Measurements from ENCODE around the gene WDR35.
"Not testable (repeated sequence)": the region's sequence is repeated elsewhere in the genome, so short reads cannot be mapped to it uniquely, and the experiment has no call there.

Gene WDR35

GRCh38 chr2:19932928-19933327 lies 57.0 kb downstream of the WDR35 start:
- Histone ChIP-seq H3K36me3 (ENCODE audit: control insufficient read depth, insufficient read depth, low read length) (peaks cover 4% of the 10 kb centered on the region), H3K23ac (ENCODE audit: low read length) (no peak overlapping the region), H3K4me1 (ENCODE audit: control insufficient read depth, low read depth, low read length) (no peaks in the 10 kb centered on the region)

GRCh38 chr2:19929226-19929625 lies 60.7 kb downstream of the WDR35 start:
- H3K79me1 ChIP-seq (ENCODE audit: low read length): no peaks in the 10 kb centered on the region
- no peak overlapping the region for H3K18ac ChIP-seq (ENCODE audit: low read length)
- H3K23ac ChIP-seq (ENCODE audit: low read length): no peak overlapping the region
- no peak overlapping the region for H4K5ac ChIP-seq (ENCODE audit: low read length)
- H3K4me3 ChIP-seq (ENCODE audit: low read length): no peak overlapping the region
- no peak overlapping the region for H3K4ac ChIP-seq (ENCODE audit: low read depth, low read length)
- H3K36me3 ChIP-seq (ENCODE audit: control insufficient read depth, insufficient read depth, low read length): no peaks in the 10 kb centered on the region
- no peaks in the 10 kb centered on the region for H3K79me2 ChIP-seq (ENCODE audit: control insufficient read depth, insufficient read depth, low read length)
- H2BK5ac ChIP-seq (ENCODE audit: low read length): no peak overlapping the region
- no peak overlapping the region for H3K9ac ChIP-seq (ENCODE audit: low read length)
- no peak overlapping the region for H2BK15ac ChIP-seq (replicated peaks; ENCODE audit: low read depth)
- no peak overlapping the region for H4K8ac ChIP-seq (ENCODE audit: low read depth, low read length)
- no peaks in the 10 kb centered on the region for H3K4me1 ChIP-seq (ENCODE audit: control insufficient read depth, low read depth, low read length)
- H3K27me3 ChIP-seq (ENCODE audit: insufficient read depth, low read length, poor library complexity): no peaks in the 10 kb centered on the region
- no peak overlapping the region for H2BK120ac ChIP-seq (ENCODE audit: low read depth, low read length)
- DNase-seq: no peak
- no peak overlapping the region for H2AK5ac ChIP-seq (ENCODE audit: low read length)
- no peak overlapping the region for H3K4me2 ChIP-seq (ENCODE audit: low read length)
- no peak overlapping the region for H3K27ac ChIP-seq (ENCODE audit: low read depth, low read length)
- no peak overlapping the region for H3K56ac ChIP-seq (ENCODE audit: low read length)

More at GRCh38 chr2:19932928-19933327, 57.0 kb downstream of the WDR35 start:
- no peak overlapping the region for H3K4ac ChIP-seq (ENCODE audit: low read depth, low read length)
- no peak overlapping the region for H3K4me3 ChIP-seq (ENCODE audit: low read length)
- no peak overlapping the region for H3K9ac ChIP-seq (ENCODE audit: low read length)
- DNase-seq: no peak
- H4K8ac ChIP-seq (ENCODE audit: low read depth, low read length): no peak overlapping the region
- no peak overlapping the region for H4K5ac ChIP-seq (ENCODE audit: low read length)
- no CpG with 5 or more reads among the region's 2 CpGs for WGBS (ENCODE audit: extremely low coverage, insufficient coverage, low lambda C conversion rate)
- no peak overlapping the region for H2BK120ac ChIP-seq (ENCODE audit: low read depth, low read length)
- H3K56ac ChIP-seq (ENCODE audit: low read length): no peak overlapping the region
- no peak overlapping the region for H3K27ac ChIP-seq (ENCODE audit: low read depth, low read length)
- no peaks in the 10 kb centered on the region for H3K79me2 ChIP-seq (ENCODE audit: control insufficient read depth, insufficient read depth, low read length)
- H3K4me2 ChIP-seq (ENCODE audit: low read length): no peak overlapping the region
- no peak overlapping the region for H3K18ac ChIP-seq (ENCODE audit: low read length)
- H2BK5ac ChIP-seq (ENCODE audit: low read length): no peak overlapping the region
- no peak overlapping the region for H2BK15ac ChIP-seq (replicated peaks; ENCODE audit: low read depth)
- no peak overlapping the region for H2AK5ac ChIP-seq (ENCODE audit: low read length)
- H3K27me3 ChIP-seq (ENCODE audit: insufficient read depth, low read length, poor library complexity): no peaks in the 10 kb centered on the region
- H3K79me1 ChIP-seq (ENCODE audit: low read length): no peaks in the 10 kb centered on the region

DNA sequence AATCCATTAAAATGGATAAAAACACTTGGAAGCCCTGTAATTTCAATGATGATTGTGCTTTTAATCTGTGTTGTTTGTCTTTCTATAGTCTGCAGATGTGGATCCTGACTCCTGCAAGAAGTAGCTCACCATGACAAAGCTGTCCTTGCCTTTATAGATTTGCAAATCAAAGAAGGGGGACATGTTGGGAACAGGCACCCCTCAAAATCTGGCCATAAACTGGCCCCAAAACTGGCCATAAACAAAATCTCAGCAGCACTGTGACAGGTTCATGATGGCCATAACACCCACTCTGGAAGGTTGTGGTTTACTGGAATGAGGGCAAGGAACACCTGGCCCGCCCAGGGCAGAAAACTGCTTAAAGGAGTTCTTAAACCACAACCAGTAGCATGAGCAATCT lies 62.1 kb downstream of the WDR35 start:
- H3K56ac ChIP-seq (ENCODE audit: low read length); H3K4me3 ChIP-seq (ENCODE audit: low read length); H3K23ac ChIP-seq (ENCODE audit: low read length); H3K9ac ChIP-seq (ENCODE audit: low read length); H3K4me1 ChIP-seq (ENCODE audit: control insufficient read depth, low read depth, low read length); H3K79me1 ChIP-seq (ENCODE audit: low read length); H2AK5ac ChIP-seq (ENCODE audit: low read length); H3K36me3 ChIP-seq (ENCODE audit: control insufficient read depth, insufficient read depth, low read length); H4K8ac ChIP-seq (ENCODE audit: low read depth, low read length); H3K27me3 ChIP-seq (ENCODE audit: insufficient read depth, low read length, poor library complexity); H2BK15ac ChIP-seq (replicated peaks; ENCODE audit: low read depth); H2BK5ac ChIP-seq (ENCODE audit: low read length); H3K18ac ChIP-seq (ENCODE audit: low read length); H3K4me2 ChIP-seq (ENCODE audit: low read length); DNase-seq; H3K4ac ChIP-seq (ENCODE audit: low read depth, low read length); H3K79me2 ChIP-seq (ENCODE audit: control insufficient read depth, insufficient read depth, low read length); H2BK120ac ChIP-seq (ENCODE audit: low read depth, low read length); H3K27ac ChIP-seq (ENCODE audit: low read depth, low read length); H4K5ac ChIP-seq (ENCODE audit: low read length): not testable (repeated sequence)
- no CpG with 5 or more reads among the region's 1 CpG for WGBS (ENCODE audit: extremely low coverage, insufficient coverage, low lambda C conversion rate)

DNA sequence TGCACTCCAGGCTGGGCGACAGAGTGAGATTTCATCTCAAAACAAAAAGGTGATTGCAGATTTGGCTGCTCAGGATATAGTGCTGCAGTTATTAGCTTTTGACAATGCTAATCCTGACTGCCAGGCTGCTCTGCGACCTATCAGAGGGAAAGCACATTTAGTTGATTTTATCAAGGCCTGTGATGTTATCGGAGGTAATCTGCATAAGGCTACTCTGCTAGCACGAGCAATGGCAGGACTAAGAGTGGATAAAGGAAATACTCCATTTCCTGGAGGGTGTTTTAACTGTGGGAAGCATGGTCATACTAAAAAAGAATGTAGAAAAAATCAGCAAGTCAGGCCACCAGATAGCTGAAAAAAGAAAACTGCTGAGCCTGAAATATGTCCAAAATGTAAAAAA lies 65.4 kb downstream of the WDR35 start:
- H3K56ac ChIP-seq (ENCODE audit: low read length): not testable (repeated sequence)

DNA sequence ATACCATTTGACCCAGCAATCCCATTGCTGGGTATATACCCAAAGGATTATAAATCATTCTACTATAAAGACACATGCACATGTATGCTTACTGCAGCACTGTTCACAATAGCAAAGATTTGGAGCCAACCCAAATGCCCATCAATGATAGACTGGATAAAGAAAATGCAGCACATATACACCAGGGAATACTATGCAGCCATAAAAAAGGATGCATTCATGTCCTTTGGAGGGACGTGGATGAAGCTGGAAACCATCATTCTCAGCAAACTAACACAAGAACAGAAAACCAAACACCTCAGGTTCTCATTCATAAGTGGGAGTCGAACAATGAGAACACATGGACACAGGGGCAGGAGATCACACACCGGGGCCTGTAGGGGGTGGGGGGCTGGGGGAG lies 67.7 kb downstream of the WDR35 start:
- not testable (repeated sequence) for H2BK120ac ChIP-seq (ENCODE audit: low read depth, low read length); H3K23ac ChIP-seq (ENCODE audit: low read length); H3K18ac ChIP-seq (ENCODE audit: low read length); H3K27ac ChIP-seq (ENCODE audit: low read depth, low read length); H3K4me3 ChIP-seq (ENCODE audit: low read length); H2BK15ac ChIP-seq (replicated peaks; ENCODE audit: low read depth); H4K5ac ChIP-seq (ENCODE audit: low read length); H3K4me2 ChIP-seq (ENCODE audit: low read length); H3K79me2 ChIP-seq (ENCODE audit: control insufficient read depth, insufficient read depth, low read length); H2AK5ac ChIP-seq (ENCODE audit: low read length); H3K79me1 ChIP-seq (ENCODE audit: low read length); H2BK5ac ChIP-seq (ENCODE audit: low read length); H3K36me3 ChIP-seq (ENCODE audit: control insufficient read depth, insufficient read depth, low read length); H3K4ac ChIP-seq (ENCODE audit: low read depth, low read length); H3K4me1 ChIP-seq (ENCODE audit: control insufficient read depth, low read depth, low read length); H3K27me3 ChIP-seq (ENCODE audit: insufficient read depth, low read length, poor library complexity); H4K8ac ChIP-seq (ENCODE audit: low read depth, low read length); H3K56ac ChIP-seq (ENCODE audit: low read length); H3K9ac ChIP-seq (ENCODE audit: low read length); DNase-seq
- no CpG with 5 or more reads among the region's 3 CpGs for WGBS (ENCODE audit: extremely low coverage, insufficient coverage, low lambda C conversion rate)

More for the DNA sequence above, 65.4 kb downstream of the WDR35 start:
- not testable (repeated sequence) for H3K79me1 ChIP-seq (ENCODE audit: low read length); H3K79me2 ChIP-seq (ENCODE audit: control insufficient read depth, insufficient read depth, low read length); H3K27me3 ChIP-seq (ENCODE audit: insufficient read depth, low read length, poor library complexity); H2BK5ac ChIP-seq (ENCODE audit: low read length); H3K36me3 ChIP-seq (ENCODE audit: control insufficient read depth, insufficient read depth, low read length); H2BK15ac ChIP-seq (replicated peaks; ENCODE audit: low read depth); H3K9ac ChIP-seq (ENCODE audit: low read length); H2AK5ac ChIP-seq (ENCODE audit: low read length); H3K27ac ChIP-seq (ENCODE audit: low read depth, low read length); H3K18ac ChIP-seq (ENCODE audit: low read length); H3K4me2 ChIP-seq (ENCODE audit: low read length); H3K4me3 ChIP-seq (ENCODE audit: low read length); H2BK120ac ChIP-seq (ENCODE audit: low read depth, low read length); H4K8ac ChIP-seq (ENCODE audit: low read depth, low read length); H3K4ac ChIP-seq (ENCODE audit: low read depth, low read length); H3K23ac ChIP-seq (ENCODE audit: low read length); H3K4me1 ChIP-seq (ENCODE audit: control insufficient read depth, low read depth, low read length); H4K5ac ChIP-seq (ENCODE audit: low read length); DNase-seq
- WGBS (ENCODE audit: extremely low coverage, insufficient coverage, low lambda C conversion rate): no CpG with 5 or more reads among the region's 4 CpGs

GRCh38 chr2:19916385-19916950 lies 73.4 kb downstream of the WDR35 start:
- H3K79me2 ChIP-seq (ENCODE audit: control insufficient read depth, insufficient read depth, low read length): no peaks in the 10 kb centered on the region
- H2BK15ac ChIP-seq (replicated peaks; ENCODE audit: low read depth): no peak overlapping the region
- H3K4me2 ChIP-seq (ENCODE audit: low read length): no peak overlapping the region
- H2BK120ac ChIP-seq (ENCODE audit: low read depth, low read length): no peak overlapping the region
- H3K27ac ChIP-seq (ENCODE audit: low read depth, low read length): no peak overlapping the region
- no peak overlapping the region for H3K4me3 ChIP-seq (ENCODE audit: low read length)
- H3K18ac ChIP-seq (ENCODE audit: low read length): no peak overlapping the region
- no peak overlapping the region for H3K56ac ChIP-seq (ENCODE audit: low read length)
- no peak overlapping the region for H3K4ac ChIP-seq (ENCODE audit: low read depth, low read length)
- no peak overlapping the region for H2AK5ac ChIP-seq (ENCODE audit: low read length)
- no peak overlapping the region for H4K8ac ChIP-seq (ENCODE audit: low read depth, low read length)
- no peak overlapping the region for H2BK5ac ChIP-seq (ENCODE audit: low read length)
- no peak for DNase-seq
- WGBS (ENCODE audit: extremely low coverage, insufficient coverage, low lambda C conversion rate): no CpG with 5 or more reads among the region's 6 CpGs
- H3K27me3 ChIP-seq (ENCODE audit: insufficient read depth, low read length, poor library complexity): no peaks in the 10 kb centered on the region
- H3K4me1 ChIP-seq (ENCODE audit: control insufficient read depth, low read depth, low read length): no peaks in the 10 kb centered on the region
- H3K79me1 ChIP-seq (ENCODE audit: low read length): no peaks in the 10 kb centered on the region
- H3K36me3 ChIP-seq (ENCODE audit: control insufficient read depth, insufficient read depth, low read length): no peaks in the 10 kb centered on the region
- H3K9ac ChIP-seq (ENCODE audit: low read length): no peak overlapping the region
- no peak overlapping the region for H4K5ac ChIP-seq (ENCODE audit: low read length)
- H3K23ac ChIP-seq (ENCODE audit: low read length): no peak overlapping the region
